CD4-positive, alpha-beta T cell treated with Interleukin-4 for 4 hours (primary cell): ENCODE measurements around the gene MECR.

ENCODE experiments used
- DNase-seq: peaks from one replicate; pipeline ENCODE4 v3.0.0-alpha.2; 2020

The MECR gene

GRCh38 chr1:29254346-29254745 is 23.6 kb upstream of the MECR start:
- no peak for DNase-seq

GRCh38 chr1:29253180-29253579 is 22.4 kb upstream of the MECR start:
- DNase-seq: no peak

- no peak for DNase-seq
Observed at GRCh38 chr1:29251164-29252124, 20.7 kb upstream of the MECR start.

DNA sequence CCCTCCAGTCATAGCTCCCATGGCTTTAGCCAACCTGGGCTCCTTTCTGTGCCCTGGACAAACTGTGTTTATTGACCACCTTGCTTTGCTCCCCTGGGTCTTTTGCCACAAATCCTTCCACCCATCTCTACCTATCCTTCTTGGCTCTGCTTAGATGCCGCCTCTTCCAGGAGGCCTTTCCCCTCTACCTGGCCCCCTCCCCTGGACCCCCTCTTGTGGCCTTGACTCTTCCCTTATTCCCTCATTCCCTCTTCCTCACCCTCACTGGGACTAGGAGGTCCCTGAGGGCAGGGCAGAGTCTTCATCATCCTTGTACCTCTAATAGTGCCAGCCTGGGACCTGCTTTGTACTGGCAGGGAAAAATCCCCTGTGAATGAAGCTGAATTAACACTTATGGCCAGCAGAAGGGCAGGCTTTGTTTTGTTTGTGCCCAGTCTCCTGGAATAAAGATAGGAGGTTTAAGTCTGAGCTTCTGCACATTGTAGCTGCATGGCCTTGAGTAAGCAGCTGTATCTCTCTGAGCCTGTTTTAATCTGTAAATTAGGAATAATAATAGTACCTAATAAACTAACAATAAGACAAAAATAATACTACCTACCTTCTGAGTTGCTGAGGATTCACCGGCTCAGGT is 19.3 kb upstream of the MECR start:
- DNase-seq: no peak

DNA sequence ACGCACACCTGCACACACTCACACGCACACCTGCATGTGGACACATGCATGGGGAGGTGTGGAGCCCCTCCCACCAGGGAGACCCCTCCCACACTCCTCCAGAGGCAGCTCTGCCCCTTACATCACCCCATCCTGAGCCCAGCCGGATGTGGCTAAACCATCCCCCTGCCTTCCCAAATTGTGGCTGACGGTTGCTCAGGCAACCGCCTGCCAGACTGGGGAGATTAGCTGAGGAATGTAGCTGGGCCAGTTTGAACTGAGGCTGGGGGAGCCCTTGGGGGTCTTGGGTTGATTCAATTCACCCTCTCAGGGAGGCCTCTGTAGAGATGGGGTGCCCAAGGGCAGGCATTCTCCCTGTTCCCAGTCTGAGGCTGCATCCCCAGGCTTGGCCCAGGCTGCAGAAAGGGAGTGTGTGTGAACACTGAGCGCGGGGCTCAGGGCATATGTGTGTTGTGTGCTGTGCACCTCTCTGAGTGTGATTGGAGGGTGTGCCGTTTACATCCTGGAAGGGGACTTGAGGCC is 18.5 kb upstream of the MECR start:
- no peak for DNase-seq

GRCh38 chr1:29248409-29248808 is 17.7 kb upstream of the MECR start:
- no peak for DNase-seq

- no peak for DNase-seq
Observed at GRCh38 chr1:29247571-29248273, 17.0 kb upstream of the MECR start.

GRCh38 chr1:29247044-29247443 is 16.3 kb upstream of the MECR start:
- no peak for DNase-seq

DNA sequence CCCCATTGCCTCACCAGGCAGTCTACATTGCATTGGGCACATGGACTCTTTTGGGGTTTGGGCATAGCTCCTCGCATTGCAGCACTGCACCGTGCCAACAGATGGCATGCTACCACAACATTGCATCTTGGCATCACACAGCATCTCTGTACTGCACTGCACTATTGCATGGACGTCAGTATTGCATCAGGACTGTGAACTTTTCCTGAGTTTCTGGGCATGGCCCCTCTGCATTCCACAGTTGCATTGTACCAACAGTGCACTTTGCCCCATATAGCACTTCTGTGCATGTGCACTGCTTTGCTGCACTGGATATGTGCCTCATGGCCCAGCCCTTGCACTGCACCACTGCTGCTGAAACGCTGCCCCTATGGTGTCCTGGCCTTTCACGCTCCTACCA is 15.1 kb upstream of the MECR start:
- DNase-seq: no peak

- DNase-seq: no peak
Observed at GRCh38 chr1:29245261-29245660, 14.5 kb upstream of the MECR start.

GRCh38 chr1:29243871-29244200 is 13.1 kb upstream of the MECR start:
- DNase-seq: no peak

DNA sequence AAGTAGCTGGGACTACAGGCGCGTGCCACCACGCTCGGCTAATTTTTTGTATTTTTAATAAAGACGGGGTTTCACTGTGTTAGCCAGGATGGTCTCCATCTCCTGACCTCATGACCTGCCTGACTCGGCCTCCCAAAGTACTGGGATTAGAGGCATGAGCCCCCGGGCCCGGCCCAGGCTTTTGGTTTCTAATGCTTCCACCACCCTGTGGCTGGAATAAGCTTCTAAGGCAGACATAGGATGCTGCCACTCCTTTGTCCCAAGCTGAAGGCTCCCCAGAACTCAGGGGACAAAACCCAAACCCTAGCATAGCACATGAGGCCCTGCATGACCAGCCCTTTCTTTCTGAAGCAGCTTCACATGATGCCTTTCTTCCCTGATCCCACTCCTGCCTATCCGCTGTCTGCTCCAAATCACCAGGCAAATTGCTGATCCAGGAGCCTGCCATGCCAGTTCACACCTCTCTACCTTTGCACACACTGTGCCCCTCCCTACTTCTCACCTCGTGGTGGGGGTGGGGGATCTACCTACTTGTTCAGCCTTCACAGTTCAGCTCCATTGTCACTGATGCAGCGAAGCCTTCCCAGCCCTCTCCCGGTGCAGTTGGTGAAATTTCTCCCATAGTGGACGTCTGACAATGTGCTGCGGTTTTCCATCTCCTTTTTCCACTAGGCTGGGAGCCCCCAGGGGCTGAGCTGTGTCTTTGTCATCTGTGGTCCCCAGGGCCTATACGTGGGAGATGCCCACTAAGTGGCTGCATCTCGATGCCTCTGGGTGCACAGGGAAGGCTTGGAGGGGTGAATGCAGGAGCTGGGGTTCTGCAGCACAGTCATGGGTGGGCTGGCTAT is 12.5 kb upstream of the MECR start:
- DNase-seq: no peak

DNA sequence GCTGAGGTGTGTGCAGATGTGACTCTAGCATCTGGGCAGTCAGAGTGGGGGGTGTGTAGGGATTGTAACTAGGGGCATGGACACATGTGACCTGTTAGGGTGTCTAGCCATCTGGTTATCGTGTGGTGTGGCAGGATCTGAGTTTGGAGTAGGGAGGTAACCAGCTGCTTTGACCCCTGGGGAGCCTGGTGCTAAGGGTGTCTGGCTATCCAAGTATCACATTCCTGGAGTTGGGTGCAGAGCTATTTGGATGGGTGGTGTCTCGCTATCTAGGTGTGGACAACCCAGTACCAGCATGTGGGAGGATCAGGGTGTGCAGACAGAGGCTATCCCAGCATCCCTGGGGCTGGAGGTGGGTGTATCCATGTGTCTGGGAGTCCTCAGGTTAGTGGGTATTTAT is 10.3 kb upstream of the MECR start:
- no peak for DNase-seq

DNA sequence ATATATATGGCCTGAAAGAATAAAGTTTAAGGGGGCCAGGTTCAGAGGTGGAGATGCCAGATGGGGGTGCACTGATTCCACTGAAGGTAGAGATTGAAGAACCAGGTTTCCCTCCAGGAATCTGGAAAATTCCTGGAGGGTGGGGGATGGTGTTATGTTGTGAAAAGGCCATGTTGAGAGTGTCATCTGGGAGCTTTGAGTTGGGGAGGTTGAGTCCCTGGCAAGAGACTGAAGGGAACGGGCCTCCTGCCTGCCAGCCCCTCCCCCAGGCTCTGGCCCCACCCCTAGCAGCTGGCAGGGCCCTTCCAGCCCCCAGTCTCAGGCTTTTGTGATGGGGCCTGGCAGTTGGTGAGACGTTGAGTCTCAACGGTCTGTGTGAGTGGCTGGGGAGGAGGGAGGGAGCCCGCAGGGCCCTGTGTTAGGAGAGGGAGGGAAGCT is 9.7 kb upstream of the MECR start:
- DNase-seq: no peak

DNA sequence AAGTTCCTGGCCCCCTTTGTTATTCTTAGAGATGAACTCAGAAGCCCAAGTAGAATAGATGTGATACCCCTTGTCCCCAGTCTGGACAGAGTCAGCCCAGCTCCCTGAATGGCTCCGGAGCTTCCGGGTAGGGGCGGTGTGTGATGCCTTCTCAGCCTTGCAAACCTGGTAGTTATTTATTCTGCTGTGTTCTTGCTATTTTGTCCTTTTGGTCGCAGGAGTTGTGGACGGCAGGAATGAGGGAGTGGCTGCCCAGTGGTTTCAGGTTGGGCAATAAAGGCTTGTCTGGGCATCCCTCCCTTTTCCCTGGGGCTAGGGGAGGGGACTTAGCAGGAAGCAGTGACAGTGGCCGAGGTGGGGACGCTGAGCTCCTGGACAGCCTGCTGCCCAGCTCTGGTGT is 8.4 kb upstream of the MECR start:
- no peak for DNase-seq

- DNase-seq: no peak
Observed at GRCh38 chr1:29238620-29239002, 7.9 kb upstream of the MECR start.

- no peak for DNase-seq
Observed at GRCh38 chr1:29237852-29238619, 7.3 kb upstream of the MECR start.

GRCh38 chr1:29237129-29237821 is 6.5 kb upstream of the MECR start:
- DNase-seq: no peak

DNA sequence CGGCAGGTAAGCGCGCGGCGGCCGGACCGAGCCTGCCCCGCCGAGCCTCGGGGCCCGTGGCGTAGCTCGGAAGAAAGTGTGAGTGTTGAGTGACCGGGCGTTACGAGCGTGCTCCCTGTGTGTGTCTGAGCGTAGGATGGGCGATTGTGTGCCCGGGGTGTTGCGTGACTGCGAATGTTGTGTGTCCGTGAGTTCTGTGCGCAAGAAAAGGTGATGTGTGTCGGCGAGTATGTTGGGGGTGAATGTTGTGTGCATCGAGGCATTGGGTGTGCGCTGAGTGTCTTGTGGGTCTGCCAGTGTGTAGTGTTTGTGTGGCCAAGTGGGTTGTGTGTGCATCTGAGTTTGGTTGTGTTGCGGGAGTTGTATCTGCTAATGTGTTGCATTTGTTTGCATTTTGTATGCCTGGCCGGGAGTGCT is 6.0 kb upstream of the MECR start:
- no peak for DNase-seq

DNA sequence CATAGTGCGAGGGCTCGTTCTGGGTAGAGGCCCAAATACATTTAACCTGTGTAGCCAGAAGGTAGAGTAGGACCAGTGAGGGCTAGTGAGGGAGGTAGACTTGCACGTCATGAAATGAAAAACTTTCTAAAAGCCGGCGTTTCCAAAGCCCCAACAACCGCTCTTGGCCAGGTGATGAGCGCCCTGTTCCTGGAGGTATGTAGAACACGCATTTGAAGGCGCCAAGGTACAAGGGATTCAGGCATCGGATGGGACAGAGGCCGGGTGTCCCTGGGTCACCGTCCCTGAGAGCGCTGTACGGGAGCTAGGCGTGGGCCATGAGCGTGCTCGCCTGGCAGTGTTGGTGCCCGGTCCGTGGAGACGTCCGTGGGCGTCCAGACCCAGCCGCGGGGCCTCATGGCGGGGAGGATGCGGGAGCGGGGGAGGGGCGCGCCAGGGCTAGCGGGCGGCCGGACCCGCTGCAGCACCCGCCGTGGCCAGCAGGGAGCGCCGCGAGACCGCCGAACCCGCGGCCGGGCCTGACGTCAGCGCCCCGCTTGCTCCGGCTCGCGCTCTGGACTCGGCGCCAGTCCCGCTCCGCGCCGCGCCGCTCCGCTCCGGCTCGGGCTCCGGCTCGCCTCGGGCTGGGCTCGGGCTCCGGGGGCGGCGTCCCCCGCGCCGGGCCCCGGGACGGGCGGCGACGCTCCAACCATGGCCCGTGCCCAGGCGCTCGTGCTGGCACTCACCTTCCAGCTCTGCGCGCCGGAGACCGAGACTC is 5.4 kb upstream of the MECR start, which contains the start of gene PTPRU:
Gene PTPRU (plus strand): TSS at position 568 of the 757 bp plus-strand sequence. CDS start 123 bp downstream, at position 691.
- peak; percentile 42 for DNase-seq
